Embryonic facial prominence (tissue), 1 donor: Measurements from ENCODE around the gene FMN2.
A peak's percentile ranks its signal among the peaks of the same experiment; 100 is the strongest.

Source experiments
- DNase-seq: peaks from one replicate; pipeline ENCODE4 v3.0.0-alpha.2; 2016; ENCODE audit errors: extremely low spot score

The FMN2 gene

DNA sequence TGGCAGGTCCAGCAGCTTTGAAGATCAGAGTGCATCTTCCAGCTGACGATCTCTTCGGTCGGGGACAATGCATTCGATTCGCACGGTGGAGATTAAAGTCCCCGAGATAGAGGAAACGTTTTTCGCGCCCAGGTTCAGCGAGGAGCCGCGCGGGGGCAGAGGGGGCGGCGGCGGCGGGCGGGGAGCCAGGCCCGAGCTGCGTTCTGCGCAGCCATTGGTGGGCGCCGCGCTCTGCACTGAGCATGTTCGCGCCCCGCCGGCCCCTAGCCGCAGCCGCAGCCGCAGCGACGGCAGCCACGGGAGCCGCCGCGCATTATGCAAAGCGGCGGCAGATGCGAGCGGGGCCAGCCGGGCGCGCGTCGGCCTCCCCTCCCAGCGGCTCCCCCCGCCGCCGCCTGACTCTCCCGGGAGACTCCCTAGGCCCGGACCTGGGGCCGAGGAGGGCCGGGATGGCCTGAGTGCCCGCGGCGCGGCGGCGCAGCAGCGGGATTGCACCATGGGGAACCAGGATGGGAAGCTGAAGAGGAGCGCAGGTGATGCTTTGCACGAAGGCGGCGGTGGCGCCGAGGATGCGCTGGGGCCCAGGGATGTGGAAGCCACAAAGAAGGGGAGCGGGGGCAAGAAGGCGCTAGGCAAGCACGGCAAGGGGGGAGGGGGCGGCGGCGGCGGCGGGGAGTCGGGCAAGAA, at the start of gene FMN2:
FMN2 (plus strand) TSS at position 270 of the 687 bp plus-strand sequence; CDS start at position 497, 227 bp downstream.
- no peak for DNase-seq

DNA sequence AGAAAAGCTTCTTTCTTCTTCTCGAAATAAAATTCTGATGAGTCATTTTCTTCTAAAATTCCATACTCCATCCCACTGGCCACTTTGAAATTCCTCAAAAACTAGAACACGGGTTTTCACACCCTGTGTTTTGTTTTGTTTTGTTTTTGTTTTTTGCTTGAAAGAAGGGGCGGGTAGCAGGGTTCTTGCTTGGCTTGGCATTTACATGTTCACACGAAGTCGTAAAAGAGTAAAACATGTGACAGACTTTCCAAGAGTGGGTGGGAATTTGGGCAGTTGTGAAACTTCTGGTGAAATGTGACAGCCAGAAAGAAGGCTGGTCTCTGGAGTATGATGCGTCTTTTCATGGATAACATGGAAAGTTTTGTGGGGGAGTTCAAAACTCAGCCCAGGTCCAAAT, 47.1 kb upstream of the FMN2 start:
- no peak for DNase-seq

DNA sequence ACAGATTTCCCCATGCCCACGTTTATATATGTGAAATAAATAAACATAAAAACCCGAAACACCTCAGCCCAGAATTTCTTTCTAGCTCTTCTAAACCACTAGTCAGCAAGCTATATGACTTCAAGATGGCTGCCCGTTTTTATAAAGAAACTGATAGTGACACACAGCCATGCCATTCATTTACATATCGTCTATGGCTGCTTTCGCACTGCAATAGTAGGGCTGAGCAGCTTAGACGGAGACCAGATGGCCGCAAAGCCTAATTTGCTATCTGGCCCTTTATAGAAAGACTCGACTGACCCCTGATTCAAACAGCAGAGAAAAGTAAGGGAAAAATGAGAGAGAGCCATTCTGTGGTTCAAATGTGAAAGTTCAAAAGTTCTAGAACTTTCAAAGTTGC, 45.7 kb upstream of the FMN2 start:
- no peak for DNase-seq

DNA sequence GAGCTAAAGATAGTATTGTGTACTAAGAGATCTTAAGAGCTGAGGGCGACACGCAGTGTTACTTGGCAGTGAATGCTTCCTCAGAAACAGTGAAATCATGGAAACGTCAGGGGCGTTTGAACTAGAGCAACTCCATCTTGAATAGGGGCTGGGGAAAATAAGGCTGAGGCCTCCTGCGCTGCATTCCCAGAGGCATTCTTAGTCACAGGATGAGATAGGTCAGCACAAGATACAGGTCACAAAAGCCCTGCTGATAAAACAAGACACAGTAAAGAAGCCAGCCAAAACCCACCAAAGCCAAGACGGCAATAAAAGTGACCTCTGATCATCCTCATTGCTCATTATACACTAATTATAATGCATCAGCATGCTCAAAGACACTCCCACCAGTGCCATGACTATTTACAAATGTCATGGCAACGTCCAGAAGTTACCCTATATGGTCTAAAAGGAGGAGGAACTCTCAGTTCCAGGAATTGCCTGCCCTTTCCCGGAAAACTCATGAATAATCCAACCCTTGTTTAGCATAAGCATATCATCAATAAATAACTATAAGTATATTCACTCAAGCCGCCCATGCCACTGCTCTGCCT, 37.5 kb upstream of the FMN2 start:
- no peak for DNase-seq

DNA sequence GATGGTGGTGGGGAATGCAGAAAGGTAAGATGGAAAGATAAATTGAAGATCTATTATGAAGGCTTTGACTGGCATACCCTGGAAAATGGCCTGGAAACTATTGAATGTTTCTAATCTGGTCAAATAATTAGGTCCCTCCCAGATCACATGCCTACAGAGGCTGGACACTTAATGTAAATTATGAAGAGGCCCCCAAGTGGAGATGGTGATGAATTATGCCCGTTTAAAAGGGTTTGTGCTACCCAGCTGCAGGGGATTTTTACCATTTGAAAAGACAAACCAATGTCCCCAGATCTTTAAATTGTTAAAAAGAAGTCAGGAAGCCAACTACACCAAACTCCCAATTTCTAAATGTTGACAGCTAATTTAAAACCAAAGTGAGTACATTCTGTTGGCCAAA, 35.7 kb upstream of the FMN2 start:
- no peak for DNase-seq

DNA sequence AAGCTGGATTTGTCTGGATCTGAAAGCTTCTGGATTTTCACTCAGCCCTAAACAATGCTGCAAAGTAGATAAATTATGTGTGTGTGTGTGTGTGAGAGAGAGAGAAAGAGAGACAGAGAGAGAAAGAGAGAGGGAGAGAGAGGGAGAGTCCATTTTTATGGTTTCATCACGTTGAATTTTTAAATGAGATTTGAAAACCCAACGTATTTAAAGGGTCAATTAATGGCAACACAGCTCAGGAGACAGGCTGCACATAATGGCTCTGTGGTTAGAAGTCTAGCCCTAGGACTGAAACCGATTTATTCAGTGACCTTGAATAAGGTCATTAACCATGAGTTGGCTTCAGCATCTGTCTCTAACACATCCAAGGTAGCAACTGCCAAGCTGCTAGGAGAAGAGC, 35.3 kb upstream of the FMN2 start:
- no peak for DNase-seq

DNA sequence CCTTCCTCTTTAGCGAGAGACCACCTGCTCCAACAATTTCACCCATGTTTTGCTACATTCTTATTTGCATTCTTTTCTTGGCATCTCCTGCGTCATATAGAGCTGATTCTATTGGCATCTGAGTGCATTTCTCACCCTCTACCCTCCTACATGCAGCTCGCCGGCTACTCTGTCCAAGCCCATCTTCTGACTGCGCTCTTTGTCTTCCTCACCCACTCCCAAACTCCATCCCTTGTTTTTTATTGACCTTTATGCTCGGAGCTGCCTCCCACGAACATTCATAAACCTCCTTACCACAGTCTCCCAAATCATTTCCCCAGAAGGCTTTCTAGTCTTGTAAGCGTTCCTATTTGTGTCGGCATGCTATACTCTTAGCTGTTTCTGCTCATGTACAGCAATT, 33.6 kb upstream of the FMN2 start:
- no peak for DNase-seq

DNA sequence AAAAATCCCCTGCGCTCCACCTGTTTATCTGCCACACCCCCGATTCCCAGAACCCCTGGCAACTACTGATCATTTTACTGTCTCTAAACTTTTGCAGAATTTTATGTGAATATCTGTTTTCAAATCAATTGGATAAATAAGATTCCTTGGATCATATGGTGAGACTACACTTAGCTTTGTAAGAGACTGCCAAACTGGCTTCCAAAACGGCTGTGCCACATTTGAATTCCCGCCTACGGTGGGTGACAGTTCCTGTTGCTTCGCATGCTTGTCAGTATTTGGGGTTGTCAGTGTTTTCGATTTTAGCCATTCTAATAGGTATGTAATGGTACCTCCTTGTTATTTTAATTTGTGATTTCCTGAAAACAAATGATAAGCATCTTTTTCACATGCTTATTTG, 22.7 kb upstream of the FMN2 start:
- DNase-seq, result no peak

DNA sequence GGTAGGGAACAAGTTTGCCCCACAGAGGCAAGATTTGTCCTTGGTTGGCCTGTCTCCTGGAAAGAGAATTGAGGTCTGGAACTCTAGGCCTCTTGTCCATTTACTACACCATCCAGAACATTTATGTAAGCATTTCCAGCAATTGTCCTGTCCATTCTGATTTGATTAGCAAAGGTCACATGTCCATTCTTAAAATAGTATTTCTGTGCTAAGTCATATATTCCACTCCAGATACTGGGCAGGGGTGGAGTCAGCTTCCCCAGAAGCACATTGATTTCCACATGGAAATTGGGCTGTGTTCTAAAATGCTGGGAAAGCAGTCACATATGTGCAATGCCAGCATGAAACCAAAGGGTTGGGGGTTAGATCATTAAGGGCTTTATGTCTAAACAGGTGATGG, 21.5 kb upstream of the FMN2 start:
- no peak for DNase-seq

DNA sequence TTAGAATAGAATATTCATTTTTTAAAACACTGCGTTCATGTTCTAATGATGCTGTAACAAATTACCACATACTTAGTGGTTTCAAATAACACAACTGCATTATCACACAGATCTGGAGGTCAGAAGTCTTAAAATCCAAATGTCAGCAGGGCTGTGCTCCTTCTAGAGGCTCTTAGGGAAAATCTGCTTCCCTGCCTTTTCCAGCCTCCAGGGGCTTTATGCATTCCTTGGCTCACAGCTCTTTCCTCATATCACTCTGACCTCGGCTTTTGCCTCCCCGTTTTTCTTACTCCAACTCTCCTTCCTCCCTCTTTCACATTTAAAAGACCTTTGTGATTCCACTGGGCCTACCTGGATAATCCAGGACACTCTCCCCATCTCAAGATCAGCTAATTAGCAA, 18.6 kb upstream of the FMN2 start:
- peak; percentile 4 for DNase-seq

DNA sequence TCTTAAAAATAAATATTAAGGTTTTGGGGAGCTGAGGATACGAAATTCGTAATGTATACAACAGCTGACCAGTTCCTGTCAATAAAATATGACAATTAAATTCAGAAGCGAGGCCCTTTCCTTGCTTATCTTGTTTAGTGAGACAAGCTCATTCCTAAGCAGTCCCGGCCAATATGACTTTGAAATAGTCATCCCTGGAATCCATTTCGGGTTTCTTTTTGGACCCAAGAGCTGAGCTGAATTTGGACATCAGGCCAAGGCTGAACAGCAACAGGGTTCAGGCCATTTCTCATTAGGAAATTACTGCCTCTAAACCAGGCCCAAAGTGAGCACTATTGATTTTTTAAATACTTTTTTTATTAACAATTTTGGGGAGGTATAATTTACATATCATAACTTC, 17.3 kb upstream of the FMN2 start:
- DNase-seq, result no peak

DNA sequence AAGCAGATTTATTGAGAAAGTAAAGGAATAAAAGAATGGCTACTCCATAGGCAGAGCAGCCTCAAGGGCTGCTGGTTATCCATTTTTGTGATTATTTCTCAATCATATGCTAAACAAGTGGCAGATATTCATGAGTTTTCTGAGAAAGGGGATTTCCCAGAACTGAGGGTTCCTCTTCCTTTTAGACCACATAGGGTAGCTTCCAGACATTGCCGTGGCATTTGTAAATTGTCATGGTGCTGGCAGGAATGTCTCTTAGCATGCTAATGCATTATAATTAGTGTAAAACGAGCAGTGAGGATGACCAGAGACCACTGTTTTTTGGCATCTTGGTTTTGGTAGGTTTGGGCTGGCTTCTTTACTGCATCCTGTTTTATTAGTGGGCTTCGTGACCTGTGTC, 16.8 kb upstream of the FMN2 start:
- peak; percentile 0 for DNase-seq

DNA sequence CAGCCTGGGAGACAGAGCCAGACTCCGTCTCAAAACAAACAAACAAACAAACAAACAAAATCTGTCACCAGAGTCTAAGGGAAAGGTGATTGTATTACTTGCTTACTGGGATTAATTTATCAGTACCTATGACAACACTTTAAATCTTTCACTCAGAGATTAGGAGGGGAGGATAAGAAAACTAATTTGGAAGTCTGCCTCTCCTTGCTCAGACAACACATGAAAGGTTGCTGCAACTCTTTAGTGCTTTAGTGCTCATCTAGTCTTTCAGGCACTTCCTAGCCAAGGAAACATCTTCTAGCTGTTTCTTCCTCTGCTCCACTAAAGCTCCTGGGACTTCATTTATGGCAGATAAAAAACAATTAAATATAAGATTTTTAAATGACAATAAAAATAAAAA, 7.3 kb upstream of the FMN2 start:
- no peak for DNase-seq

DNA sequence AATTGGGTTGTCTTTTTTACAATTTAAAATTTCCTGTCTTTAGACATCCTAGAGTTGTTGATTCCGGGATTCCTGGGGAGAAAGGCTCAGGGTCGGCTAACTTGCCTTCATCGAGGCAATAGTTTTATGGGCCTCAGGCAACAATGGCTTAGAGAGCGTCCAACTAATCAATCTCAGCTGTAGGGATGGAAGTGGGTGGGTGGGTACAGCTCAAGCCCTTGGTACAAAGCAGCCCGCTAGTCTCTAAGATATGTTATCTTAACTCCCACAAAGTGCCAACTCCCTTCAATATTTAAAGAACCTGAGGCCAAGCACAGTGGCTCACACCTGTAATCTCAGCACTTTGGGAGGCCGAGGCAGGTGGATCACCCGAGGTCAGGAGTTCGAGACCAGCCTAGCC, 6.9 kb upstream of the FMN2 start:
- DNase-seq, result no peak

DNA sequence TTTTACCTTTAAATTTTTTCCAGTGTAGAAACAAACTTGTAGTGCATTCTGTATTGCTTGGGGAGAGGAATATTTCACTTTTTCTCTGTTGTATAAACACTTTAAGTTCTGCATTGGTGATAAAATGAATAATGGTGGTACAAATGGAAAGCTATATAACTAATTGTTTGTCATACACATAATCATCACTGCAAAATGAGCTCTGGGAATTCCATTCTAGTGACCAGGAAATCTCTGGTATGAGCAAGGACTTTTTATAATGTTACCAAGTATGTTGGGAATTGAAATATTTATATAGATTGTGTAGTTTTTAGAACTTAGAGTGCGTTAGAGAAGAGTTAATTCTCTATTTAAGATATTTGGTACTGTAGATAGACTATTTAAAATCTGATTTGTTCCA, 5.0 kb upstream of the FMN2 start:
- DNase-seq, result no peak

DNA sequence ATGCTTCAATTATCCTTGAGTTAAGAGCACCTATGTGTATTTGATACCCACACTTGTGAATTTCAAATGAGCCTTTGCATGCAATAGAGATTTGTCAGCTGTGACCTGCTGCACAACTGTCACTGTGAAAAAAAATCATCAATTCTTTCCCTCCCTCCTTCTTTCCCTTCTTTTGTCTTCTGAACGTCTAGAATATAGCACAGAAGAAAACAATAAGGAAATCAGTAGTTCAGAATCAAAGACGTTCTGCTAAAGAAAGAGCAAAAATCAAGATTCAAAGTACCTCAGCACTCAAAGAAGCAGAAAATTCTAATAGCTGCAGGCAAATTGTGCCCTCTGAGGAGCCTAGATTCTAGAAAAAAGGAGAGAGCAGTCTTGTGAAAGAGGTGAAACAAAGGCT, 1.7 kb upstream of the FMN2 start:
- no peak for DNase-seq

DNA sequence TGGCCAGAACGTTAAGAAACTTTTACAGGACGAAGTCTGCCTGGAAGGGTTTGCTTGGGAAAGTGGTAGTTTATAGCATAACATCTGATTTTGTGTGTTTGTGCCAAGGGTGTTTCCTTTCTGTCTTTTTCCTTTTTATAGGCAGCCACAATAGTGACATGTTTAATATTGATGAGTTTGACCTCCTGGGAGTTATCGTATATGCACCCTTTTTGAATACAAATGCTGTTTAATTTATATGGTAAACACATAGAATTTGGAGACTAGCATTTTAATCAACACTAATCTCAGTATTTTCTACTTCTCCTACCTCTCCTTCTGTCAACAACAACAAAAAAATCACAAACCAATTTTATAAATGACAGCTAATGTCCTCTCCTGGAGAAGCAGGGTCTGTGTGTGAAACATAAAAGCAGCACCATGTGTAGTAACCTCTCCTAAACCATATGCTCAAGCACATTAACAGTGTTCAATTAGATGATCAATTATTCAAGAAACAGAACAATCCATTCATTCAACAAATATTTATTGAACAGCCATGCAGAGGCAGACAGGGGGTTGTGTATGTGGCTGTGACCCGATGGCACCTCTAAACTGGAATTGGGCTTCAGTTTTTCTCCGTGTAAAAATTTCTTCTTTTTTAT, 604 bp upstream of the FMN2 start:
- DNase-seq, result no peak

DNA sequence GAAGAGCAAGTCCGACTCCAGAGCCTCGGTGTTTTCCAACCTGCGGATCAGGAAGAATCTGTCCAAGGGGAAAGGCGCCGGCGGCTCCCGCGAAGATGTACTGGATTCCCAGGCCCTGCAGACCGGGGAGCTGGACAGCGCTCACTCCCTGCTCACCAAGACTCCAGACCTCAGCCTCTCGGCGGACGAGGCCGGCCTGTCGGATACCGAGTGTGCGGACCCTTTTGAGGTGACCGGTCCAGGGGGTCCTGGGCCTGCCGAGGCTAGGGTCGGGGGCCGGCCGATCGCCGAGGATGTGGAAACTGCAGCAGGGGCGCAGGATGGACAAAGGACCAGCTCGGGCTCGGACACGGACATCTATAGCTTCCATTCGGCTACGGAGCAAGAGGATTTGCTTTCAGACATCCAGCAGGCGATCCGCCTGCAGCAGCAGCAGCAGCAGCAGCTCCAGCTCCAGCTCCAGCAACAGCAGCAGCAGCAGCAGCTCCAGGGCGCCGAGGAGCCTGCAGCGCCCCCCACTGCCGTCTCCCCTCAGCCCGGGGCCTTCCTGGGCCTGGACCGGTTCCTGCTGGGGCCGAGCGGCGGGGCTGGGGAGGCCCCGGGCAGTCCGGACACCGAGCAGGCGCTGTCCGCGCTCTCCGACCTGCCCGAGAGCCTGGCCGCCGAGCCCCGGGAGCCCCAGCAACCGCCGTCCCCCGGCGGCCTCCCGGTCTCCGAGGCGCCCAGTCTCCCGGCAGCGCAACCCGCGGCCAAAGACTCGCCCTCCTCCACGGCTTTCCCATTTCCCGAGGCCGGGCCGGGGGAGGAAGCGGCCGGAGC, 827 bp downstream of the FMN2 start:
- DNase-seq, result no peak

DNA sequence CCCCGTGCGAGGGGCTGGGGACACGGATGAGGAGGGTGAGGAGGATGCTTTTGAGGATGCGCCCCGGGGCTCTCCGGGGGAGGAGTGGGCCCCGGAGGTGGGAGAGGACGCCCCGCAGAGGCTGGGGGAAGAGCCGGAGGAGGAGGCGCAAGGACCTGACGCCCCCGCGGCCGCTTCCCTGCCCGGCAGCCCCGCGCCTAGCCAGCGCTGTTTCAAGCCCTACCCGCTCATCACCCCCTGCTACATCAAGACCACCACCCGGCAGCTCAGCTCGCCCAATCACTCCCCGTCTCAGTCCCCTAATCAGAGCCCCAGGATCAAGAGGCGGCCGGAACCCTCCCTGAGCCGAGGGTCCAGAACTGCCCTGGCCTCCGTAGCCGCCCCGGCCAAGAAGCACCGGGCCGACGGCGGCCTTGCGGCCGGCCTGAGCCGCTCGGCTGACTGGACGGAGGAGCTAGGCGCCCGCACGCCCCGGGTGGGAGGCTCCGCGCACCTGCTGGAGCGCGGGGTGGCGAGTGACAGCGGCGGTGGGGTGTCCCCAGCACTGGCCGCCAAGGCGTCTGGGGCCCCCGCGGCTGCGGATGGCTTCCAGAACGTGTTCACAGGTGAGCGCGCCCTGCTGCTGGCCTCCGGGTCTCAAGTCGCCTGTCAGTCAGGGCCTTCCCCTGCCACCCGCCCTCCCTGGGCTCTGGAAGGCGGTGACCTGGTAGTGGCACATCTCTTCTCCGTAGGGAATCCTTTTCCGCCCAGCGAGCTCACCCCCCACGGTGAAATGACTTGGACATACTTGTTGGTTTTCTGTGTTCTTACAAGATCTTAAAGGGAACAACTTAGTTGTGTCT, 1.7 kb downstream of the FMN2 start:
- no peak for DNase-seq

DNA sequence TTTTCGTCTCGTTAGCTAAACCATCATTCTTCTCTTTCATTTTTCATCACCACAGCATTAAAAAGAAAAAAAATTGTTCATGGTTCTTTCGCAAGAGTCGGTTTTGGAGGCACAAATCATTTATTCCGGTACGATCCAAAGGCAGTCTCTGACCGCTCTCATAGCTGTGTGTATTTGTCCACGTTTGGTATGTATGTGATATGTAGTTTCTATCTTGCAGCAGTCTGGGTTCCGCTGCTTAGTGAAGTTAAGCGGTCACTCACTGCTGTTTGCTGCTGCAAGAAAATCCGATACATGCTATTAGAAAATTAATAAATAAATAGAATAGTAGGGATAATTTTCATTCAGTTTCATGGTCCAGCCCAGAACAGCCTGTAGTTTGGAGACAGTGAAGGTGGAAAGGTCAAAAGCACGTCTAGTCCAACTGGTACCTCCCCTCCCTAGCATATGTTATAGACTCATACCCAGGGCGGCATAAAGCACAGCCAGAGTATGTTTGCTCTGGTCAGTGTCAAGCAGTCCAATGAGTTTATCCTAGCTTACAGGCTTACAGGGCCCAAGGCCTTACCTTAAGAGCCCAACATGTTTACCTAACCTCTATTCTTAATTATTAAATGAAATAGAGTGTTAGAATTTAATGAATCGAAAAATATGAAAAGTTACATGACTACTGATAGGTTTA, 2.5 kb downstream of the FMN2 start:
- no peak for DNase-seq

DNA sequence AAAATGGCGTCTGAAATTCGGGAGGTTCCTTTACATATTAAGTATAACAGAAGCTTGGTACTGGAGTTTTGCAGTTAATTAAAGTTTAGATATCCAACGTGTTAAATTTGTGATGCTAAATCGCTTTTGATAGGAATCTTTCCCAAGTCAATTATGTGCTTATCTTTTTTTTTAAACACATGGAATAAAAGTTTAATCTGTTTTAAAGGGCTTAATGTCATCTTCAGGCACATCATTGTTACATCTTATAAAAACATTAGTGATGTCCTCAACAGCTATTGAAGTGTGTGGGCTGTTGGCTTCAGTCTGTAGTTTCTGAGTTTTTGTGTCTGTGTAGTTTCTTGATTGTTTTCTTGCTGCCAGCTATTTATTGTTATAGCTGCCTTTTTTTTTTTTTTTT, 5.3 kb downstream of the FMN2 start:
- DNase-seq, result peak; percentile 2
